Uterus (tissue), 4 donors: Measurements from ENCODE around the gene HLCS. TPM values are rescaled to one million over a fixed set of nuclear protein-coding genes. Genes with fewer than 3 reads are reported as not detected.

Source experiments
- DNase-seq, 2 donors: peaks; one replicate each; pipeline ENCODE4 v3.0.0-alpha.2; 2019 to 2020
- H3K27ac ChIP-seq, 2 donors: fragments of 200-600 bp; sonication (generic); 1 replicate in 1 of 2; 2 replicates in 1 of 2; pipeline ENCODE4 v1.5.1; 2016 to 2018
- H3K27me3 ChIP-seq, 2 donors: fragments of 200-600 bp; sonication (generic); one replicate each; pipeline ENCODE4 v1.5.1; 2018 to 2019; ENCODE audit warnings: control low read depth in 1 of 2
- H3K36me3 ChIP-seq, 2 donors: fragments of 200-600 bp; sonication (generic); one replicate each; pipeline ENCODE4 v1.5.1; 2019; ENCODE audit warnings: control low read depth in 1 of 2
- H3K4me1 ChIP-seq, 2 donors: fragments of 200-600 bp; sonication (generic); one replicate each; pipeline ENCODE4 v1.5.1; 2018 to 2019; ENCODE audit warnings: control low read depth in 1 of 2
- H3K4me3 ChIP-seq, 2 donors: fragments of 200-600 bp; sonication (generic); 1 replicate in 1 of 2; 2 replicates in 1 of 2; pipeline ENCODE4 v1.5.1; 2018 to 2019; ENCODE audit warnings: mild to moderate bottlenecking in 1 of 2
- H3K9me3 ChIP-seq, 2 donors: fragments of 200-600 bp; sonication (generic); one replicate each; pipeline ENCODE4 v1.5.1; 2019; ENCODE audit warnings: control low read depth in 1 of 2
- CTCF ChIP-seq, 4 experiments: fragments of 200-600 bp in 2 of 4; fragments of 450-650 bp in 2 of 4; sonication (generic) in 2 of 4; IDR thresholded peaks; one replicate each; pipeline ENCODE4 v1.5.1; 2016 to 2019; ENCODE audit warnings: antibody characterized with exemption in 4 of 4, mild to moderate bottlenecking in 2 of 4, moderate library complexity in 1 of 4
- POLR2A ChIP-seq, 2 donors: fragments of 450-650 bp; IDR thresholded peaks; one replicate each; pipeline ENCODE4 v1.6.1; 2016; ENCODE audit warnings: antibody characterized with exemption in 2 of 2, mild to moderate bottlenecking in 1 of 2, moderate library complexity in 1 of 2
- intact Hi-C: fragments of 100-400 bp; cut with DNase I; formaldehyde crosslinking; loops from one replicate; pipeline ENCODE4 v1.15.1; 2023; ENCODE audit warnings: low total_unique reads
- total RNA-seq, 4 donors: library from RNA; depleted of rRNA in 3 of 4; stranded (reverse); fragments of >200 nt in 3 of 4; gene quantifications; one replicate each; pipeline versions ENCODE4 v1.1.0 to v1.2.4, GENCODE V29; 2014 to 2023
- donor health status: DM: yes; HTN: yes; CAD: no.

The HLCS gene
- total RNA-seq, 4 donors from 2014 or later, result 3.8 to 31.4 (median 15.4) TPM

GRCh38 chr21:36923270-36923669 is 43.2 kb downstream of the HLCS start:
- Histone ChIP-seq H3K4me3 (no peak overlapping the region), H3K27ac (no peak overlapping the region), H3K36me3 (no peaks in the 10 kb centered on the region), H3K27me3 (no peaks in the 10 kb centered on the region), H3K4me1 (no peaks in the 10 kb centered on the region), H3K9me3 (no peaks in the 10 kb centered on the region)
- TF ChIP-seq CTCF (IDR thresholded peaks at IDR 0.05) (no peak), POLR2A (IDR thresholded peaks at IDR 0.05) (no peak)
- intact Hi-C loops, result no loop called here
- DNase-seq, result no peak

GRCh38 chr21:36922861-36923260 is 43.6 kb downstream of the HLCS start:
- no peaks in the 10 kb centered on the region for H3K9me3 ChIP-seq
- H3K4me1 ChIP-seq, result no peaks in the 10 kb centered on the region
- intact Hi-C loops, result no loop called here
- H3K4me3 ChIP-seq, result no peak overlapping the region
- H3K27ac ChIP-seq, result no peak overlapping the region
- H3K36me3 ChIP-seq, result no peaks in the 10 kb centered on the region
- no peak for DNase-seq
- H3K27me3 ChIP-seq, result no peaks in the 10 kb centered on the region
- no peak for TF ChIP-seq CTCF (IDR thresholded peaks at IDR 0.05)
- TF ChIP-seq POLR2A (IDR thresholded peaks at IDR 0.05), result no peak

GRCh38 chr21:36918291-36918690 is 48.2 kb downstream of the HLCS start:
- Histone ChIP-seq H3K4me1 (no peaks in the 10 kb centered on the region), H3K36me3 (no peaks in the 10 kb centered on the region), H3K27ac (no peak overlapping the region), H3K27me3 (no peaks in the 10 kb centered on the region), H3K4me3 (no peak overlapping the region), H3K9me3 (no peaks in the 10 kb centered on the region)
- intact Hi-C loops, result no loop called here
- TF ChIP-seq CTCF (IDR thresholded peaks at IDR 0.05) (no peak), POLR2A (IDR thresholded peaks at IDR 0.05) (no peak)
- DNase-seq, result no peak

- Histone ChIP-seq H3K27ac (no peak overlapping the region), H3K27me3 (no peaks in the 10 kb centered on the region), H3K9me3 (no peaks in the 10 kb centered on the region), H3K36me3 (no peaks in the 10 kb centered on the region), H3K4me1 (no peaks in the 10 kb centered on the region), H3K4me3 (no peak overlapping the region)
- DNase-seq, result no peak
- intact Hi-C loops, result no loop called here
- peak in 2 of 4 experiments; percentile 17 to 24 for TF ChIP-seq CTCF (IDR thresholded peaks at IDR 0.05)
- no peak for TF ChIP-seq POLR2A (IDR thresholded peaks at IDR 0.05)
These were observed 48.9 kb downstream of the HLCS start for GRCh38 chr21:36917471-36918158.

GRCh38 chr21:36916718-36917117 is 49.8 kb downstream of the HLCS start:
- Histone ChIP-seq H3K36me3 (no peaks in the 10 kb centered on the region), H3K4me3 (no peak overlapping the region), H3K27me3 (no peaks in the 10 kb centered on the region), H3K9me3 (no peaks in the 10 kb centered on the region), H3K4me1 (no peaks in the 10 kb centered on the region), H3K27ac (no peak overlapping the region)
- DNase-seq, result no peak
- intact Hi-C loops, result no loop called here
- TF ChIP-seq POLR2A (IDR thresholded peaks at IDR 0.05) (no peak), CTCF (IDR thresholded peaks at IDR 0.05) (no peak)
